Measurements from ENCODE around the gene TIMM13.

GRCh38 chr19:2387367-2388288 lies 39.8 kb downstream of the TIMM13 start:
- TF ChIP-seq TEAD4 (IDR thresholded peaks at IDR 0.05) = no peak
- TF ChIP-seq RAD21 (IDR thresholded peaks at IDR 0.05; ENCODE audit: low read depth) = no peak
- no peak for TF ChIP-seq TCF12 (IDR thresholded peaks at IDR 0.05; ENCODE audit: low read depth)
- no peak for TF ChIP-seq EP300 (IDR thresholded peaks at IDR 0.05; ENCODE audit: borderline replicate concordance)
- no peak for TF ChIP-seq REST (IDR thresholded peaks at IDR 0.05; ENCODE audit: low read depth)
- TF ChIP-seq TAF1 (IDR thresholded peaks at IDR 0.05; ENCODE audit: low read depth) = no peak
- TF ChIP-seq MAX (IDR thresholded peaks at IDR 0.05) = no peak
